ENCODE results near the gene THSD4. TPM values are rescaled to one million over a fixed set of nuclear protein-coding genes. Genes with fewer than 3 reads are reported as not detected.

Gene THSD4
- total and polyA plus RNA-seq, 4 donors = 6.0 to 42.4 (median 18.5) TPM

GRCh38 chr15:71252044-71252739 lies 136.9 kb downstream of the THSD4 start:
- peaks cover 0 to 3% (median 0%) of the 10 kb centered on the region in 4 donors for H3K36me3 ChIP-seq (ENCODE audit: control insufficient read depth in 4 of 4, insufficient read depth in 4 of 4, low read length in 4 of 4)
- DNase-seq (no peak), ATAC-seq (ENCODE audit: insufficient read depth, low FRiP score) (no peak)
- no peak overlapping the region for H3K9ac ChIP-seq (ENCODE audit: insufficient read depth in 1 of 2, low read length in 2 of 2)
- peaks cover 4 to 61% (median 26%) of the 10 kb centered on the region in 5 donors for H3K4me1 ChIP-seq (ENCODE audit: control insufficient read depth in 5 of 5, insufficient read depth in 5 of 5, low read length in 5 of 5)
- no peaks in the 10 kb centered on the region for H3K27me3 ChIP-seq (ENCODE audit: control insufficient read depth in 3 of 3, insufficient read depth in 3 of 3, low read length in 2 of 3)
- H3K27ac ChIP-seq (ENCODE audit: low read depth in 1 of 2, low read length in 1 of 2) = peak overlapping the region in 1 of 2 donors; percentile 92
- WGBS, 2 donors = 94 to 95% methylated on average over 6 of the region's 6 CpGs
- no peaks in the 10 kb centered on the region for H3K9me3 ChIP-seq (ENCODE audit: control insufficient read depth in 4 of 4, insufficient read depth in 3 of 4, low read length in 3 of 4)
- H3K4me3 ChIP-seq = no peak overlapping the region
- TF ChIP-seq, protein P1, sequence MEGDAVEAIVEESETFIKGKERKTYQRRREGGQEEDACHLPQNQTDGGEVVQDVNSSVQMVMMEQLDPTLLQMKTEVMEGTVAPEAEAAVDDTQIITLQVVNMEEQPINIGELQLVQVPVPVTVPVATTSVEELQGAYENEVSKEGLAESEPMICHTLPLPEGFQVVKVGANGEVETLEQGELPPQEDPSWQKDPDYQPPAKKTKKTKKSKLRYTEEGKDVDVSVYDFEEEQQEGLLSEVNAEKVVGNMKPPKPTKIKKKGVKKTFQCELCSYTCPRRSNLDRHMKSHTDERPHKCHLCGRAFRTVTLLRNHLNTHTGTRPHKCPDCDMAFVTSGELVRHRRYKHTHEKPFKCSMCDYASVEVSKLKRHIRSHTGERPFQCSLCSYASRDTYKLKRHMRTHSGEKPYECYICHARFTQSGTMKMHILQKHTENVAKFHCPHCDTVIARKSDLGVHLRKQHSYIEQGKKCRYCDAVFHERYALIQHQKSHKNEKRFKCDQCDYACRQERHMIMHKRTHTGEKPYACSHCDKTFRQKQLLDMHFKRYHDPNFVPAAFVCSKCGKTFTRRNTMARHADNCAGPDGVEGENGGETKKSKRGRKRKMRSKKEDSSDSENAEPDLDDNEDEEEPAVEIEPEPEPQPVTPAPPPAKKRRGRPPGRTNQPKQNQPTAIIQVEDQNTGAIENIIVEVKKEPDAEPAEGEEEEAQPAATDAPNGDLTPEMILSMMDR (IDR thresholded peaks at IDR 0.05; ENCODE audit: control extremely low read depth, extremely low read depth) = no peak

- ATAC-seq (ENCODE audit: insufficient read depth, low FRiP score) (no peak), DNase-seq (no peak)
- 96 to 97% methylated on average over 3 of the region's 3 CpGs for WGBS, 2 donors
- TF ChIP-seq, protein P1 (IDR thresholded peaks at IDR 0.05; ENCODE audit: control extremely low read depth, extremely low read depth) = no peak
- no peak overlapping the region for H3K4me3 ChIP-seq
- peaks cover 0 to 3% (median 0%) of the 10 kb centered on the region in 4 donors for H3K36me3 ChIP-seq (ENCODE audit: control insufficient read depth in 4 of 4, insufficient read depth in 4 of 4, low read length in 4 of 4)
- peak overlapping the region in 1 of 2 donors; percentile 92 for H3K27ac ChIP-seq (ENCODE audit: low read depth in 1 of 2, low read length in 1 of 2)
- H3K4me1 ChIP-seq (ENCODE audit: control insufficient read depth in 5 of 5, insufficient read depth in 5 of 5, low read length in 5 of 5) = peaks cover 4 to 61% (median 26%) of the 10 kb centered on the region in 5 donors
- no peaks in the 10 kb centered on the region for H3K27me3 ChIP-seq (ENCODE audit: control insufficient read depth in 3 of 3, insufficient read depth in 3 of 3, low read length in 2 of 3)
- no peak overlapping the region for H3K9ac ChIP-seq (ENCODE audit: insufficient read depth in 1 of 2, low read length in 2 of 2)
- H3K9me3 ChIP-seq (ENCODE audit: control insufficient read depth in 4 of 4, insufficient read depth in 3 of 4, low read length in 3 of 4) = no peaks in the 10 kb centered on the region
Measured at GRCh38 chr15:71252740-71253047, 137.4 kb downstream of the THSD4 start.

DNA sequence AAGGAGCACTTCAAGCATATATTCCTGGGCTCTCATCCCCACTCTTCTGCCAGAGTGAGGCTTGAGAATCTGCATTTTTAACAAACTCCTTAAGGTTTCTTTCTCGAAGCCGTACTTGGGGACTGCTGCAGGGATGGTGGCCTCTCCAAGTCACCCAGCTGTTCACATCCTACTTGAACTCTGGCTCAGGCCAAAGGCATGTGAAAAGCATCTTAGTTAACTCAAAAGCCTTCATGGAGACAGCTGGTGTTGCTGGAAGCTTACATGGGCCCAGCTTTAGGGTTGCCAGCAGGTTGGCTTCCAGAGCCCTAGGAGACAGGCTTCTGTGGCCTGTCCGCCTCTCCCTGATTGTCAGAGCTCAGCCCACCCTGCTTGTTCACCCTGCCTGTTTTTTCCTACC lies 139.2 kb downstream of the THSD4 start:
- no peaks in the 10 kb centered on the region for H3K9me3 ChIP-seq (ENCODE audit: control insufficient read depth in 4 of 4, insufficient read depth in 3 of 4, low read length in 3 of 4)
- H3K27ac ChIP-seq (ENCODE audit: low read depth in 1 of 2, low read length in 1 of 2) = peak overlapping the region in 1 of 2 donors; percentile 71
- ATAC-seq (ENCODE audit: insufficient read depth, low FRiP score) = no peak
- peaks cover 4 to 46% (median 16%) of the 10 kb centered on the region in 5 donors for H3K4me1 ChIP-seq (ENCODE audit: control insufficient read depth in 5 of 5, insufficient read depth in 5 of 5, low read length in 5 of 5)
- no peaks in the 10 kb centered on the region for H3K27me3 ChIP-seq (ENCODE audit: control insufficient read depth in 3 of 3, insufficient read depth in 3 of 3, low read length in 2 of 3)
- WGBS, 2 donors = 84 to 93% methylated on average over 3 of the region's 3 CpGs
- H3K36me3 ChIP-seq (ENCODE audit: control insufficient read depth in 4 of 4, insufficient read depth in 4 of 4, low read length in 4 of 4) = peaks cover 0 to 3% (median 0%) of the 10 kb centered on the region in 4 donors
- TF ChIP-seq, protein P1 (IDR thresholded peaks at IDR 0.05; ENCODE audit: control extremely low read depth, extremely low read depth) = no peak
- peak; percentile 49 to 74 (median 74) for DNase-seq
- no peak overlapping the region for H3K9ac ChIP-seq (ENCODE audit: insufficient read depth in 1 of 2, low read length in 2 of 2)
- H3K4me3 ChIP-seq = no peak overlapping the region

Measured in lung (tissue), 12 donors.